C4-2B (cell line): ENCODE measurements around the gene GNPAT.

Source experiments
- H3K27ac ChIP-seq: fragments of 450-650 bp; 2 replicates; pipeline ENCODE4 v1.5.1; 2017
- CTCF ChIP-seq: fragments of 450-650 bp; conservative IDR thresholded peaks from 2 replicates; pipeline ENCODE4 v1.5.1; 2017; ENCODE audit warnings: mild to moderate bottlenecking
- ZFX ChIP-seq: fragments of 450-650 bp; IDR thresholded peaks from 2 replicates; pipeline ENCODE4 v1.6.1; 2017

The GNPAT gene

GRCh38 chr1:231286603-231287002 is 45.6 kb downstream of the GNPAT start:
- TF ChIP-seq ZFX (no peak), CTCF (no peak)
- no peak overlapping the region for H3K27ac ChIP-seq

- no peak overlapping the region for H3K27ac ChIP-seq
- no peak for TF ChIP-seq CTCF
- no peak for TF ChIP-seq ZFX
These were observed 54.9 kb downstream of the GNPAT start for GRCh38 chr1:231295938-231296337.

DNA sequence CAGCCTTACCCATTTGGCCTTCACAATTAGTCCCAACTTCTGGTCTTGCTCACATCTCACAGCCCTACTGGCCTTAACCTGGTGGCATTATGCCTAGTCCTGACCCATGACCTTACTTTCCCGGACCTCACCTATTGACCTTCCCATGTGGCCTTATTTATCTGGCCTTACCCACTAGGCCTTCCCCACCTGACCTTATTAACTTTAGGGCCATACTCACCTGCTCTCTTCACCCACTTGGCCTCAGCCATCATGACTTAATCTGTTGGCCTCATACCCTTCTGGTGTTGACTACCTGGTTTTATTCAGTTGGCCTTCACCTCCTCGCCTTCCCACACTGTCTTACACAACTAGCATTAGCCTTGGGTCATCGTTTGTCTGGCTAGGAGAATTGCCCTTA is 61.0 kb downstream of the GNPAT start:
- no peak for TF ChIP-seq CTCF
- no peak for TF ChIP-seq ZFX
- no peak overlapping the region for H3K27ac ChIP-seq

GRCh38 chr1:231310391-231310934 is 69.5 kb downstream of the GNPAT start:
- no peak overlapping the region for H3K27ac ChIP-seq
- TF ChIP-seq CTCF = no peak
- TF ChIP-seq ZFX = no peak

- H3K27ac ChIP-seq = no peak overlapping the region
- TF ChIP-seq ZFX (no peak), CTCF (no peak)
These were observed 70.9 kb downstream of the GNPAT start for GRCh38 chr1:231311720-231312431.

DNA sequence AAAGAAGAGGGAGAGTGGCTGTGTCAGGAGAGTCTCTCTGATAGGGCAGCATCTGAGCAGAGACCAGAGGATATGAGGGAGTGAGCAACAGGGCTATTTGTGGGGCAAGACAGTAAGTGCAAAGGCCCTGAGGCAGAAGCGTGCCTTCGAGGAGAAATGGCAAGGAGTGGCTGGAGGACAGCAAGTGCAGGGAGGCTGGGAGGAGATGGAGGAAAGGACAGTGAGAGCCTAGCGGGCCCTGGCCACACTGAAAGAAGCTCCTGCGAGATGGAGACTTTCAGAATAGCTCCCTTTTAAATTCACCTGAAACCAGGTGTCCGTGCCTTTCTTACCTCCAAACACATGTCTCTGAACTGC is 71.4 kb downstream of the GNPAT start:
- TF ChIP-seq ZFX (no peak), CTCF (no peak)
- no peak overlapping the region for H3K27ac ChIP-seq

DNA sequence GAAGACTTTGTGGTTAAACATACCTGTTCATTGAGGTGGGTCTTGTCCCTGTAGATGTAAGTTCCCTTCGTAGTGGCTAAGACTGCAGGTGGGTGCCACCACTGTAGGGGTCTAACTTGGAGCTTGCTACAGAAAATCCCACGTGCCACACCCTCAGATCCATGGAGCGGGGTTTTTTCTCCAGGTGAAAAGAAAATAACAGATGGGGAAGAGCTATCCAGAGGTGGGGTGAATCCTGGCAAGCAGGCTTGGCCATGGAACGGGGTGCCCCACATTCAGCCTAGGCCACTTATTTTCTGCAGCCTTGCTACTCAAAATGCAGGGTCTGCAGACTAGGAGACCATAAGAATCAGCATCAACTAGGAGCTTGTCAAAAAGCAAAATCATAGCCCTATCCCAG is 72.6 kb downstream of the GNPAT start:
- no peak for TF ChIP-seq CTCF
- no peak for TF ChIP-seq ZFX
- H3K27ac ChIP-seq = no peak overlapping the region
